NCI-H1694 treated with DMSO at 0.1 percent for 48 hours (cell line): Measurements from ENCODE around the gene NSUN2.
A peak's percentile ranks its signal among the peaks of the same experiment; 100 is the strongest.
"Not testable (repeated sequence)": the region's sequence is repeated elsewhere in the genome, so short reads cannot be mapped to it uniquely, and the experiment has no call there.

Experiments
- DNase-seq: peaks from one replicate; lab custom pipeline; 2025; lab: John Stamatoyannopoulos, UW

NSUN2 gene

GRCh38 chr5:6583049-6583880 lies 49.6 kb downstream of the NSUN2 start:
- no peak for DNase-seq

GRCh38 chr5:6582507-6583048 lies 50.3 kb downstream of the NSUN2 start:
- DNase-seq, result no peak

GRCh38 chr5:6581559-6582426 lies 51.1 kb downstream of the NSUN2 start:
- DNase-seq, result no peak

GRCh38 chr5:6581090-6581489 lies 51.8 kb downstream of the NSUN2 start:
- no peak for DNase-seq

GRCh38 chr5:6579535-6579934 lies 53.3 kb downstream of the NSUN2 start:
- no peak for DNase-seq

GRCh38 chr5:6578676-6579343 lies 54.0 kb downstream of the NSUN2 start:
- DNase-seq, result no peak

GRCh38 chr5:6576861-6577501 lies 55.9 kb downstream of the NSUN2 start:
- peak; percentile 69 for DNase-seq

- DNase-seq, result no peak
Observed at GRCh38 chr5:6574537-6575245, 58.2 kb downstream of the NSUN2 start.

- no peak for DNase-seq
Observed at GRCh38 chr5:6574111-6574510, 58.7 kb downstream of the NSUN2 start.

GRCh38 chr5:6573651-6574101 lies 59.2 kb downstream of the NSUN2 start:
- no peak for DNase-seq

- DNase-seq, result no peak
Observed at GRCh38 chr5:6572825-6573380, 59.9 kb downstream of the NSUN2 start.

- no peak for DNase-seq
Observed at GRCh38 chr5:6572086-6572824, 60.6 kb downstream of the NSUN2 start.

- DNase-seq, result not testable (repeated sequence)
Observed at GRCh38 chr5:6571607-6572006, 61.2 kb downstream of the NSUN2 start.

- DNase-seq, result no peak
Observed at GRCh38 chr5:6570530-6570929, 62.3 kb downstream of the NSUN2 start.

GRCh38 chr5:6568889-6569288 lies 64.0 kb downstream of the NSUN2 start:
- no peak for DNase-seq

GRCh38 chr5:6568383-6568782 lies 64.5 kb downstream of the NSUN2 start:
- no peak for DNase-seq

GRCh38 chr5:6567835-6568234 lies 65.0 kb downstream of the NSUN2 start:
- no peak for DNase-seq

GRCh38 chr5:6567068-6567467 lies 65.8 kb downstream of the NSUN2 start:
- no peak for DNase-seq

GRCh38 chr5:6565492-6565891 lies 67.4 kb downstream of the NSUN2 start:
- DNase-seq, result no peak
